BLaER1 treated with 17β-estradiol and CSF1 and Interleukin-3, amounts not matched to agents 10 nM and 100 nM (cell line): ENCODE results near the gene ARHGAP42.

Source experiments
- H3K27ac ChIP-seq, 11 experiments: shearing (Covaris generic); formaldehyde crosslinking; 2 replicates each; pipeline ENCODE4 v1.8.1; 2022
- H3K27me3 ChIP-seq, 11 experiments: shearing (Covaris generic); formaldehyde crosslinking; 2 replicates each; pipeline ENCODE4 v1.8.1; 2022
- H3K36me3 ChIP-seq, 11 experiments: shearing (Covaris generic); formaldehyde crosslinking; 2 replicates each; pipeline ENCODE4 v1.8.1; 2022
- H3K4me1 ChIP-seq, 10 experiments: shearing (Covaris generic); formaldehyde crosslinking; 2 replicates each; pipeline ENCODE4 v1.8.1; 2022
- H3K4me2 ChIP-seq, 11 experiments: shearing (Covaris generic); formaldehyde crosslinking; 2 replicates each; pipeline ENCODE4 v1.8.1; 2022
- H3K4me3 ChIP-seq, 10 experiments: shearing (Covaris generic); formaldehyde crosslinking; 2 replicates each; pipeline ENCODE4 v1.8.1; 2022
- H3K9ac ChIP-seq, 11 experiments: shearing (Covaris generic); formaldehyde crosslinking; 2 replicates each; pipeline ENCODE4 v1.8.1; 2022
- H3K9me3 ChIP-seq, 11 experiments: shearing (Covaris generic); formaldehyde crosslinking; replicated peaks in 1 of 11; 2 replicates each; pipeline ENCODE4 v1.8.1; 2022
- H4K20me1 ChIP-seq, 11 experiments: shearing (Covaris generic); formaldehyde crosslinking; 2 replicates each; pipeline ENCODE4 v1.8.1; 2022
- Cebpa-rat ChIP-seq, 11 experiments: shearing (Covaris generic); IDR thresholded peaks; 2 replicates each; pipeline ENCODE4 v1.8.1; 2022

Gene ARHGAP42

DNA sequence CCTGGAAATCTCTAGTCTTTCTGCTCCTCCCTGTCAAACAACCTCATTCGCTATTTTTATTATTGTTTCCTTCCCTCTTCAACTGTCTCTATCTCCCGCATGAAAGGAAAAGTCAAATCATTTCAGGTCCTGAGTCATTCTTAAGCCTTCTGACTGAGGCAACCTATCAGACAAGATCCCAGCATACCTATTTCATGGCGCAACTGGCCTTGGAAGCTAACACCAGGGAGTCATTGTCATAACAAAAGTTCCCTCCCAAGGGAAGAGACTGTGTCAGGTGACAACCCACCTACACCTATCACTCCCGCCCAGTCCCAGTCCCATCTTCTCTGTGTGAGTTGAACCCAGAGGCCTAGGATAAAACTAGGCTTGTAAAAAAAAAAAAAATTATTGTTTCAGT, 10.2 kb upstream of the ARHGAP42 start:
- H3K9me3 ChIP-seq: no peaks in the 10 kb centered on the region; a peak in 1 of 22 replicates
- H4K20me1 ChIP-seq: no peaks in the 10 kb centered on the region
- H3K4me2 ChIP-seq: no peak overlapping the region
- H3K4me1 ChIP-seq: peaks cover 14 to 20% (median 16%) of the 10 kb centered on the region in 10 experiments
- no peak overlapping the region for H3K4me3 ChIP-seq
- no peak for TF ChIP-seq Cebpa-rat (IDR thresholded peaks at IDR 0.05)
- no peaks in the 10 kb centered on the region for H3K36me3 ChIP-seq
- H3K27me3 ChIP-seq: no peaks in the 10 kb centered on the region
- H3K9ac ChIP-seq: no peak overlapping the region
- no peak overlapping the region for H3K27ac ChIP-seq

DNA sequence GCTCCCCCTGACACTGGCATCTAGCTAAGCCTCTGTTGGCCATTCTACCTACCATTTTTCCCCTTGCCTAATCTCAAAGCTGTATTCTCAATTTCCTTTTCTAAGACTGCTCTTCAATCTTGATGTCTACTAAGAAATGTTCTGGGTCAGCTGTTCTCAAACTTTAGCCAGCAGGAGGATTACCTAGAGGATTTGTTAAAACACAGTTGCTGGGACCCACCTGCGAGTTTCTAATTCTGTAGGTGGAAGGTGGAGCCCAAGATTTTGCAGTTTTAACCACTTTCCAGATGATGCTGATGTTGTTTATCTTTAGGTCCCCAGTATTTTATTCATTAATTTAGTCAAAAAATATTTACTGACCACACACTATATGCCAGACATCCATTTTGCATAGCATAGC, 9.3 kb upstream of the ARHGAP42 start:
- H3K4me3 ChIP-seq: no peak overlapping the region
- no peaks in the 10 kb centered on the region for H4K20me1 ChIP-seq
- peaks cover 15 to 29% (median 24%) of the 10 kb centered on the region in 10 experiments for H3K4me1 ChIP-seq
- H3K36me3 ChIP-seq: no peaks in the 10 kb centered on the region
- H3K4me2 ChIP-seq: no peak overlapping the region
- H3K27ac ChIP-seq: no peak overlapping the region
- no peak for TF ChIP-seq Cebpa-rat (IDR thresholded peaks at IDR 0.05)
- no peaks in the 10 kb centered on the region for H3K27me3 ChIP-seq
- no peak overlapping the region for H3K9ac ChIP-seq
- no peaks in the 10 kb centered on the region; a peak in 1 of 22 replicates for H3K9me3 ChIP-seq

DNA sequence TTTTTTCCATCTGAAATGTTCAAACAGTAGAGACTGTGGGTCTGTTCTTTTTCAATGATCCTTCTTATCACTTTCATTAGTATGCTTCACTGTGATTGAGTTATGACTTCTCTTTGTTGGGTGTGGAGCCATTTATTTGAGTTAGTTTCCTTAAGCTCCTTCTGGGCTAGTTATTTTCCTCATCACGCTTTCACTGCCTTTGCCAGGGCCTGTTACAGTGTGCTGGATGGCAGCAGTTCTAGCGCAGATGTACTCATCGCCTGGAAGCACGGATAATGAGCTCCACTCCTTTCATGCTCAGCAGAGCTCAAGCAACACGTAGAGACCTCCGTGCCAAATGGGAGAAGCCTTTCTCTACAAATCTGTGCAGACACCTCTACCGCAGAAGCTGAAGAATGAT, 7.0 kb upstream of the ARHGAP42 start:
- peaks cover 30 to 51% (median 46%) of the 10 kb centered on the region in 10 experiments for H3K4me1 ChIP-seq
- peak overlapping the region in 5 of 11 experiments; percentile 43 to 78 (median 67); a peak in 6 of 22 replicates for H3K27ac ChIP-seq
- no peak for TF ChIP-seq Cebpa-rat (IDR thresholded peaks at IDR 0.05)
- no peaks in the 10 kb centered on the region; a peak in 1 of 22 replicates for H3K9me3 ChIP-seq
- H3K4me3 ChIP-seq: no peak overlapping the region
- H3K36me3 ChIP-seq: no peaks in the 10 kb centered on the region
- H3K9ac ChIP-seq: peak overlapping the region in 1 of 11 experiments; percentile 32; a peak in 1 of 22 replicates
- H4K20me1 ChIP-seq: no peaks in the 10 kb centered on the region
- peak overlapping the region in 2 of 11 experiments; percentile 61 to 67; a peak in 2 of 22 replicates for H3K4me2 ChIP-seq
- no peaks in the 10 kb centered on the region for H3K27me3 ChIP-seq

DNA sequence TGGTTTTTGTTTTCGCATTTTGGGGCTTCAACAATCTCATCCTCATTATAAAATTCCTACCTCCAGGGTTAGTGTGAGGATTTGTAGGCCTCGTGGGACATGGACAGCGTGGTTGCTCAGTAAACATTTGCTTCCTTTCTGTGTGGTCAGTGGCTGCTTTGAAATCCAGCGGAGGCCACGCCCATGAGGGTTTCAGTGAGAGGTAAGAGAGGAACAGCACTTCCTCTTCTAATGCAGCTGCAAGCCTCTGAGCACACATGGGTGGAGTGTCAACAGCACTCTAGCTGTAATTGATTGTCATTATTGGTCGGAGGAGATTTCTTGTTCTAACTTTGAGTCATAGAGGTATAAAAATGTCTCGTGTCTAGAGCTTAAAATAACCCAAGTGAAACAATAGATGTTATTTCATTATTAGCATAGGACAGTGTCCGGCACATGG, 6.0 kb upstream of the ARHGAP42 start:
- H3K27me3 ChIP-seq: no peaks in the 10 kb centered on the region
- peak overlapping the region in 5 of 11 experiments; percentile 25 to 61 (median 41); a peak in 9 of 22 replicates for H3K9ac ChIP-seq
- no peaks in the 10 kb centered on the region; a peak in 1 of 22 replicates for H3K9me3 ChIP-seq
- peaks cover 35 to 61% (median 55%) of the 10 kb centered on the region in 10 experiments for H3K4me1 ChIP-seq
- H4K20me1 ChIP-seq: no peaks in the 10 kb centered on the region
- H3K4me2 ChIP-seq: peak overlapping the region; percentile 17 to 70 (median 58)
- no peaks in the 10 kb centered on the region for H3K36me3 ChIP-seq
- H3K27ac ChIP-seq: peak overlapping the region in 10 of 11 experiments; percentile 29 to 78 (median 72); a peak in 19 of 22 replicates
- TF ChIP-seq Cebpa-rat (IDR thresholded peaks at IDR 0.05): peak in 5 of 11 experiments; percentile 55 to 83 (median 63); a peak in 6 of 22 replicates
- H3K4me3 ChIP-seq: no peak overlapping the region

DNA sequence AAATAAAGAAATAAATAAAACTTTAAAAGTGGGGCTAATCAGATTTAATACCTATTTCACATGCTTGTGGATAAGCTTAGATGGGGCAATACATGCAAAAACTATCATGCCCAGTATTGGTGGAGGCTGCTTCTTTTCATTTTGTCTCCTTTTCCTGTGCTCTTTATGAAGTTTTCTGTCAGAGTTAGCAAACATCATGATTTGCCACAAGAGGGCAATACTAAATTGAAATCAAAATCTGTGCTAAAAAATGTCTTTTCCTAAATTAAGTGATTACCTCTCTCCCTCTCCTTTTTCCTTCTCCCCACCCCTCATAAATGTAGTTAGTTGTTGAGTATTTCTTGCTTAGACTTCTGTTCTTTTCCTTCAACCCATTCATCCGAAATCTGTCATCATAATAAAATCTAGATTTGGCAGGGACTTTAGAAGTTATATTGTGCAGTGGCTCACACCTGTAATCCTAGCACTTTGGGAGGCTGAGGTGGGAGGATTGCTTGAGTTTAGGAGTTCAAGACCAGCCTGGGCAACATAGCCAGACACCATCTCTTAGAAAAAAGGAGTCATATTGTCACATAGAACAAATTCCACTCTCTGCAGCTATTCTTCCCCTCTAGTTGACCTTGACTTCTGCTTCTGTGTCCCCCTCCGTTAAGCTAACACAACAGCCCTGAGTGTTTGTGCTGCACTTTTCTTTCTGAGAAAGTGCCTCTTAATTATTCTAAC, 4.7 kb upstream of the ARHGAP42 start:
- no peaks in the 10 kb centered on the region for H4K20me1 ChIP-seq
- peak overlapping the region in 8 of 11 experiments; percentile 56 to 78 (median 74); a peak in 14 of 22 replicates for H3K27ac ChIP-seq
- no peak for TF ChIP-seq Cebpa-rat (IDR thresholded peaks at IDR 0.05)

DNA sequence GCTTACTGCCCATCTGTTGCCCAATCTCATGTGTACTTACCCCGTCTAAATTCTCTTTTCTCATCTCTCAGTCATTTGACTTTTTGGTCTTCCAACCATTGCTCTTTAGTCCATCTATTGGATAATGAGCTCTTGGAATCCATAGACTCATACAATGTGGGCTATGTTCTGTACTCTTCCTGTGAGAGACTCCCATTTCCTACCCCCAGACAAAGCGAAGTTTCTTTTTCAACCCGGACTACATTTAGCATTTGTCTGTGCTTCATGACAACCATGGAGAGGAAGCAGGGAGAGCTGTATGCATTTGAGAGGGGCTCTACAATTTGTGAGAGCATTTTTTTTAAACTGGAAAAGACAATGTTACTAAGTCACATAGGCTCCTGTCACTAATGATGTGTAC, 4.0 kb upstream of the ARHGAP42 start:
- H3K9me3 ChIP-seq: no peaks in the 10 kb centered on the region; a peak in 1 of 22 replicates
- peaks cover 36 to 71% (median 61%) of the 10 kb centered on the region in 10 experiments for H3K4me1 ChIP-seq
- no peak overlapping the region for H3K4me3 ChIP-seq
- no peak overlapping the region for H3K9ac ChIP-seq
- no peaks in the 10 kb centered on the region for H3K27me3 ChIP-seq
- peak overlapping the region in 3 of 11 experiments; percentile 3 to 27 (median 24); a peak in 6 of 22 replicates for H3K4me2 ChIP-seq
- H4K20me1 ChIP-seq: peaks cover 0 to 2% (median 0%) of the 10 kb centered on the region in 11 experiments; a peak in 3 of 22 replicates
- no peaks in the 10 kb centered on the region for H3K36me3 ChIP-seq
- peak overlapping the region in 3 of 11 experiments; percentile 12 to 78 (median 76); a peak in 2 of 22 replicates for H3K27ac ChIP-seq
- no peak for TF ChIP-seq Cebpa-rat (IDR thresholded peaks at IDR 0.05)

More for the DNA sequence above, 4.7 kb upstream of the ARHGAP42 start:
- no peaks in the 10 kb centered on the region; a peak in 1 of 22 replicates for H3K9me3 ChIP-seq
- H3K4me3 ChIP-seq: no peak overlapping the region
- H3K36me3 ChIP-seq: no peaks in the 10 kb centered on the region
- peak overlapping the region in 9 of 11 experiments; percentile 24 to 67 (median 58); a peak in 16 of 22 replicates for H3K4me2 ChIP-seq
- H3K27me3 ChIP-seq: no peaks in the 10 kb centered on the region
- H3K4me1 ChIP-seq: peaks cover 35 to 69% (median 58%) of the 10 kb centered on the region in 10 experiments
- no peak overlapping the region for H3K9ac ChIP-seq

DNA sequence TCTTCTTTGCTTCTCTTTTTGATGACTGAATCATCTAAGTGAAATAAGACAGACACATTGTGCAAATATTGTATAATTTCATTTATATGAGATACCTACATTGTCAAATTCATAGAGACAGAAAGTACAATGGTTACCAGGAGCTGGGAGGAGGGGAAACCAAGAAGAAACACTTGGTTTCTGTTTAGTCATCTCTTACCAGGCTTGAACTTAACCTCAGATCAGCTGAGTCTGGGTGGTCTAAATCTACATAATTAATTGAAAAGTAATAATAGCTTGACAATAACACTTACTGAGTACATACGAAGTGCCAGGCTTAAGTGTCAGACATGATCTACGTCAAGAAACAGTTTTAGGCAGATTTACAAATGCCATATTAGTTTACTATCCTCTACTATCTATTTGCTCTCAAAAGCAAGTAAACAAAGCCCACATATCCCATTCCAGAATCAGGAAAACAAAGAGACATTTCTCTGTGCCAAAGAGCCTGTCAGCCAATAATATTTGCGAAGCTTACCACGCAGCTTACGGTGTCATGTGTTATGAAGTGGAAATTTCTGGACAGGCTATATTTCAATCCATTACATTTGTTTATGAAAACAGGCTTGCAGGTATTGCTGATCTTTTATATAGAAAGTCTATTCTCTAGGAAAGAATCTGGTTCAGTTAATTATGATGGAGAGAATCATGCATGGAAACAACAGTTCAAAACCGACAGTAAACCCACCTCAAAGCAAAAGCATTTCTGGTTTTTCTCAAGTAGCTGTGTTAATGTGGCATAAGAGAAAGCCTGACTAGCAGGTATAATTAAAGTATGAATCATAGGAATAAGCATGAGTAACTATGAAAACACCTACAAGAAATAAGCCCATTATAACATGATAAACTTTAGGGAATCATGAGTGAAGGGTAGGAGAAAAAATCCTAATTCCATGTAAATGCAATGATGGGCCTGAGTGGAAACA, 2.7 kb upstream of the ARHGAP42 start:
- Histone ChIP-seq H3K4me1 (peaks cover 44 to 84% (median 74%) of the 10 kb centered on the region in 10 experiments), H3K27ac (peak overlapping the region in 7 of 11 experiments; percentile 2 to 78 (median 13); a peak in 6 of 22 replicates), H3K9me3 (no peaks in the 10 kb centered on the region; a peak in 1 of 22 replicates), H3K9ac (no peak overlapping the region; a peak in 1 of 22 replicates), H3K4me3 (no peak overlapping the region), H3K4me2 (peak overlapping the region; percentile 24 to 73 (median 53); a peak in 21 of 22 replicates), H4K20me1 (peaks cover 0 to 15% (median 8%) of the 10 kb centered on the region in 11 experiments; a peak in 7 of 22 replicates), H3K36me3 (no peaks in the 10 kb centered on the region), H3K27me3 (no peaks in the 10 kb centered on the region)
- no peak for TF ChIP-seq Cebpa-rat (IDR thresholded peaks at IDR 0.05)

DNA sequence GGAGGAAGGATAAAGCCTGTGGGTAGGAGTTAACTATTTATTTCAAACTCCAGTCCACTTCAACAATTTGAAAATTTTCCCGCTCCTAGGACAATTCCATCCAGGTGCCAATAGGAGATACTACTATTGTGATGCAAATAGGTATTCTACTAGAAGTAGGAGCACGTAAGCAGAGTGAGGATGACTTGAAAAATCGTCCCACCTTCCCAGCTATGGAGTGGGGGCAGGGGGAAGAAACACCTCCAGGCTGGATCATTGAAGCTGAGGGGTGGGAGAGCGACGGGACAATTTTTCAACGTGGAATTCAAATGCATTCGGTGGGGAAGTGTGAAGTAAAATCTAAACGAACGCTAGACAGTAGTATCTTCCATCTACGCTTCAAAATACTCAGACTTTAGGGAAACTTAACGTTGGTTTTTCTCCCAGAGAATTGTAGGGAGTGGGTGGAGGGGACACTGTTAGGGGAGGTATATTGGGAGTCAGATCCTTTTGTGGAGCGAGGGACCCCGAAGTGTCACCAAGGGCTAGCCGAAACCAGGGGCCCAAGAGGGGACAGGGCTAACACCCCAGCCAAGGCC, 523 bp upstream of the ARHGAP42 start:
- Histone ChIP-seq H3K27me3 (no peaks in the 10 kb centered on the region), H3K9me3 (no peaks in the 10 kb centered on the region), H3K9ac (peak overlapping the region; percentile 75 to 97 (median 93); a peak in 21 of 22 replicates), H3K4me1 (peaks cover 33 to 75% (median 67%) of the 10 kb centered on the region in 10 experiments), H4K20me1 (peaks cover 0 to 26% (median 16%) of the 10 kb centered on the region in 11 experiments; a peak in 10 of 22 replicates), H3K27ac (peak overlapping the region in 9 of 11 experiments; percentile 88 to 96 (median 94); a peak in 15 of 22 replicates), H3K4me2 (peak overlapping the region; percentile 72 to 89 (median 79)), H3K4me3 (peak overlapping the region; percentile 68 to 97 (median 88)), H3K36me3 (no peaks in the 10 kb centered on the region; a peak in 2 of 22 replicates)
- TF ChIP-seq Cebpa-rat (IDR thresholded peaks at IDR 0.05): no peak
